ENCODE measurements around the gene TMEM43.

Gene TMEM43

DNA sequence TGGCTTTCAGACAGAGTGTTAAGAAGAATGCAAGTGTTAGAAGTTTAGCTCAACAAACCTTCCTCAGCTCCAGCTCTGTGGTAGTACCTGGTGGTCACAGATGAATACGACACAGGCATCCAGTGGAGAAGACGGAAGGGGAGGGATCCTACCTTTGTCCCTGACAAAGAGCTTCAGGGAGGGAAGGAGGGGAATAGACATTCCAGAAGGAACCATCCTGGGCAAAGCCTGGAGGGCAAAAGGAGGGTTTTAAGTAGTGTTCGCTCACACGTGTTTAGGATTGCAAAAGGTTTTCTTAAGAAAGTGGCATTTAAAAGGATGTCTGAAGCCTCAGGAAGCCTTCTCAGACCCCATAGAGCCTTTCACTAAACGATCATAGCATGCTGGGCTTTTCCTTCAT lies 3.0 kb upstream of the TMEM43 start:
- no peak for DNase-seq (ENCODE audit: low read depth in 1 of 2, low spot score in 1 of 2)

DNA sequence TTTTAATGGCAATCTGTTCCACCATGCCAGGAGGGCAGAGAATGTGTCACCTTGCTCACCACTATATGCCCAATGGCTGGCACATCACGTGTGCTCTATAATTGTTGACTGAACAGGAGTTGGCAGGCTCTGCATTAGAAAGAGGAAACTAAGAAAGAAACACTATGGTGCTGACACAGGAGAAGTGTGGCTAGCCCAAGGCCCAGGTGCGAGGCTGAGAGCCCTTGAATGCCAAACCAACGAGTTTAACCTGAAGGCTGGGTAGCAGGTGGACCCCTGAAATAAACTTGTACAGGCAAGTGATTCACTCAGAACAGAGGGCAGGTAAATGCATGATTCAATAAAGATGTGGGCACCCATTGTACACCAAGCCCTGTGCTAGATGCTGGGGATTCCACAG lies 2.6 kb upstream of the TMEM43 start:
- no peak for DNase-seq (ENCODE audit: low read depth in 1 of 2, low spot score in 1 of 2)

DNA sequence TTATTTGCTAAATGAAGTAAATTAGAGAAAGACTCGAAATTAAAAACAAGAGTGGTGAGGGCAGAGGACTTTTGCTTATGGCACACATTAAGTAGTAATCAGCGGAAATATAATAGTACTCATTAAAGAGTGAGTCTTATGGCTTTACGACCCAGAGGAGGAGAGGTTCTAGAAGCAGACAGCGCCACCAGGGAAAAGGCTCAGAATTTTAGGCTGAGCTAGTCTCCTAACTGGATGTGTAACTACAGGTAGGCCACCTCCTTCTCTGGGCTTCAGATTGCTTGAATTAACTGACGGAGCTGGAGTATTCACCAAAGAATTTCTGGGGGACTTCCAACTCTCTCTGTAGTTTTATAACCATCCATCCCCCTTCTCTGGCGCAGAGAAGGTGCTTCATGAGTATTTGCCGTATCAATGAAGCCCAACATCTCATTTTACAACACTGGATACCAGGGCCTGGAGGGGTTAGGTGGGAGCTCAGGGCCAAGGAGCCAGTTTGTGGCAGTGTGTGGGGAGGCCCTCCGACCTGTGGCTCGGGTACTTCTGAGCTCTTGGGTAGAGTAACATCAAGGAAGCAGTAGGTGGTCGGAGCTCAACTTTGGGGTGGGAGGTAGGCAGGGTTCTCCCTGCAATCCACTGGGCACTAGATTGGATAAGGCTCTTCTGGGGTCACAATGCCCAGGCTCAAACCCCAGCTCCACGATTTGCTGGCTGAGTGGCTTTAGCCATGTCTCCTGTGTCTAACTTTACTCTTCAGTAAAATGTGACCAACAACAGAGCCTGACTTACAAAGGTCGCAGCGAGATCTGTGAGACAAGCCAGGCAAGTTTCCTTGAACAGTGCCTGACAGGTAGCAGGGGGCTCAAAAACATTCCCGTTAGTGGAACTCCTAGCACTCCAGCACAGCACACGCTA lies 1.3 kb upstream of the TMEM43 start:
- DNase-seq (ENCODE audit: low read depth in 1 of 2, low spot score in 1 of 2), result no peak

DNA sequence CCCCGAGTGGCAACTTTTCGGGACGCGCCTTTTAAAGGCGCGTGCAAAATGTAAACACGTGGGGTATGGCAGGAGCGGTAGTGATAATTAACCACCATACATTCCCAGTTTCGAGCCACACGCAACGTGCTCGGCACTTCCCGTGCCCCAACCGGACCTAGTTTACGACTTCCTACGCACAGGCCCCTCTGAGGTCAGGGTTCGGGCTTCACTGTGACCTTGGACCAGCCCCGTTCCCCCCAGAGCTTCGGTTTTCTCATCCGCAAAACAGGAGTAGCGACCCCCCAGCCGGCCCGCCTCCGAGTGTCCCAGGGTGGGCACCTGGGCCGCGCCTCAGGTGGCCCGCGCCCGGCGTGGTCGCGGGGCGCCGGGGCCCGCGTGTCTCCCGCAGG lies 633 bp upstream of the TMEM43 start:
- DNase-seq (ENCODE audit: low read depth in 1 of 2, low spot score in 1 of 2), result peak; percentile 30 to 51

DNA sequence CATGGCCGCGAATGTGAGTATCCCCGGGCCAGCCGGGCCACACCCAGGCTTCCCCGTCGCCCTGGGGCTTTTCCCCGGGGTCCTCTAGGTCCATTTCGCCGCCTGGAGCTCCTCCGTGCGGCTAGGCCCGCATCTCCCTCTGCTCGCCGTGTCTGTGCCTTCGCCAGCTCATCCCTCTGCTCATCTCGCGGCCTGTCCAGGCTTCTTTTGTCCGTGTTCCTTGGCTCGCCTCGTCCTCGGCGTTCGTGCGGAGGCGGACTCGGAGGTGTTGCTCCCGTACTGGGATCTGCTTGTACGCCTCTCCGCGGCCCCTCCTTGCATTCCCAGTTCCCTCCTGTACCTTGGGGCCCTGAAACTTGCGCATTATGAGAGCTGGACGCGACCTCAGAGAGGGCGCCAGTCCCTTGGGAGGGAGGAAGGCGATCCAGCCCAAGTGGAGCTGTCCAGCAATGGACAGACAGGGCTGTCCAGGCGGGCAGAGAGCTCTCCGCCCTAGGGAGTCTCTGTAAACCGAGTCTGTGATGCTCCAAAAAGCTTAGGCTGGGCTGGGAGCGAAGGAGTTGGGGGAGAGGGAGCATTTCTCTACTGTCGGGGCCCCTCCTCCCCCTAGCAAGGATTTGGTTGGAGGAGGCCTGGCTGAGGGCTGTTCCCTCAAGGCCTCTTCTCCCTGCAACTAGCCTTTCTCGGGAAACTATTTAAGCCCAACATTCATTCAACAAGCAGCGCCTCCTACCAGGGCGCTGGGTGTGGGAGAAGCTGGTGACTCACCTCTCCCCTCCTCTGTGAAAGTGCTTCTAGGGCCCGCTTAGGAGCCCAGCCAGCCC lies 553 bp downstream of the TMEM43 start:
- DNase-seq (ENCODE audit: low read depth in 1 of 2, low spot score in 1 of 2), result peak; percentile 31 to 42

DNA sequence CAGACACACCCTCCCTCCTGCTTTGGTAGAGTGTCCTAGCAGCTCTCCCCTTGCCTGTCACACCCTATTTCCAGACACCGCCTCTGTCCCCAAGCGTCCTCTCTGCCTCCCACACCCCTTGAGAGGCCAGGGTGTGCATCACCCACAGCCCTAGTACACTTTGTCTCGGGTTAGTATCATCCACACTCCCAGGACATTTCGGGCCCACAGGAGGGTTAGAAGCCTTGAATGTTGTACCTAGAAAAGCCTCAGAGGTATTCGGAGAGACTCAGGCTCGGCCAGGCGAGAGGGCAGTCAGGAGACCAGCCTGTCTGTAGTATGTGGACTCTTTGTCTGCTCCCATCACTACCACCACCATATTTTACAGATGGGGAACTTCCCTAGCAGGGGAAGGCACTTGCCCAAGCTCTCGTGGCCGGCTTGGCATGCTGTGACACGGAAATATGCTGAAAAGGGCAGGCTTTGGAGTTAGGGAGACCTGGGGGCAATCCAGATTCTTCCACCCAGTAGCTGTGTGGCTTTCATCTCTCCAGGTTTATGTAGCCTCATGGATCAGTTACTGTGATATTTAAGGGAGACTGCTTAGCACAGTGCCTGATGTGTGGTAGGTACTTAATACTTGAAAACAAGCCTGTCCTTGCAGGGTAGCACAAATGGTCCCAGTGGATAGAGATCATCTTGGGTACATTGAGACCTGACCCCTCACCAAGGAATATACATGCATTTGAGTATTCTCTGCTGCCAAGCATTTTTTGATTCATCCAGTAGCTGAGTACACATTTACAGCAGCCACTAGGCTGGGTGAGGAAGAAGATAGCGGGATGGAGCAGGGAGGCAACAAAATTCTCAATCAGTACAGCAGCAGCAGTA lies 1.4 kb downstream of the TMEM43 start:
- DNase-seq (ENCODE audit: low read depth in 1 of 2, low spot score in 1 of 2), result no peak

DNA sequence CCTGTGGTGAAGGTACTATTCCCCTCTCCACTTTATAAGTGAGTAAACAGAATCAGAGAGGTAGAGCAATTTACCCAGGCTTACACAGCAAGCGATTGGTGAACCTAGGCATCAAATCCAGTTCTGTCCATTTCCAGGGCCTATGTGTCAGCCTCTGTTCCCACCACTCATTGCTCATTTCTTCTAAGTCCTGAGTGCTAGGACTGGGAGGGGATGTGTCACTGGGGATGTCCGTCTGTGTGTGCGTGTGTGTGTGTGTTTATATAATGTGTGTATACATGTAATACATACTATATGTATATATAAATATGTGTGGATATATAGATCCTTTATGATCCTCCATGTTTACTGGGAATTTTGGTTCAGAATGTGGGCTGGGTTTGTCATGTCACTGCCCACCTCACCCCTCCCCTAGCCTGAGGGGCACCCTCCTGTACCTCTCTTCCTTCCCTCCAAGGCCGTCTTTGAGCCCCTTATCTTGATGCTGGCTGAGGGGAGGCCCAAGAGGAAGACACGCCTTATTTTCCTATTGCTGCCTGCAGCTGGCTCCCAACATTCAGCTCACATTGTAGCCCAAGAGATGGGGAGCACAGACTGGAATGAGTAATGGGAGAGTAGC lies 2.1 kb downstream of the TMEM43 start:
- no peak for DNase-seq (ENCODE audit: low read depth in 1 of 2, low spot score in 1 of 2)

DNA sequence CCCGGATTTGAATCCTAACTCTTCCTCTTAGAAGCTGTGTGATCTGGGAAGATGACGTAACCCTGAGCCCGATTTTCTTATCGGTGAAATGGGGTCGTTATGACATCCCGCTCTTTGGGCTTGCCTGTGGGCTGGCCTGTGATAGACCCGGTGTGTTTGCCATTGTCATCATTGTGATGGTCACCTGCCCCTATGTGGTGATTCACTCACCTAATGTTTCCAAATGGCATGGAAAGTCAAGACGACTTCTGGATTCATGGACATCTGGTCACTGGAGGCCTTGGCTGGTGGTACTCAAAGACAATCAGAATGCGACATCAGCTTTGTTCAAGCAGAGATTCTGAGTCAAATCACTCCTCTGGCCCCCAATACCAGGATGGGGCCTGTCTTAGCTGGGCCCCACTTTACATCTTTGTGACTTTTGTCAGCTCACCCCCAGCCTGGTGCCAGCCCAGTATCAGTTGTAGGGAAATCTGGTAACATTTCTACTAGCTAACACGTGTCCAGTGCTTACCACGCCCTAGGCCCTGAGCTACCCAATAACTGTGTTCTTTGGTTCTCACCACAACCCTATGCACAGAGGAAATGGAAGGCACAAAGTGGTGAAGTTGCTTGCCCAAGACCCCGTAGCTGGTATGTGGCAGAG lies 2.8 kb downstream of the TMEM43 start:
- no peak for DNase-seq (ENCODE audit: low read depth in 1 of 2, low spot score in 1 of 2)

DNA sequence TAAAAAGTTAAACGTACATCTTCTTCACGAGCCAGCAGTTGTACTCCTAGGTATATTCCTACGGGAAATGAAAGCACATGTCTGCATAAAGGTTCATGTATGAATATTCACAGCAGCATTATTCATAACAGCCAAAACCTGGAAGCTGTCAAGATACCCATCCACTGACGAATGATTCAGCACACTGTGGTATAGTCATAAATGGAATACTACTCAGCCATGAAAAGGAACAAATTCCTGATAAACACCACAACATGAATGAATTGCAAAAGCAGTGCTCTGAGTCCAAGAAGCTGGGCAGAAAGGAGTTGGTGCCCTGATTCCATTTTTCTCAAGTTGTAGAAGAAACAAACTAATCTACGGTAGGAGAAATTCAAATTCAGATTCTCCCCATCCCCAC lies 3.9 kb downstream of the TMEM43 start:
- no peak for DNase-seq (ENCODE audit: low read depth in 1 of 2, low spot score in 1 of 2)

DNA sequence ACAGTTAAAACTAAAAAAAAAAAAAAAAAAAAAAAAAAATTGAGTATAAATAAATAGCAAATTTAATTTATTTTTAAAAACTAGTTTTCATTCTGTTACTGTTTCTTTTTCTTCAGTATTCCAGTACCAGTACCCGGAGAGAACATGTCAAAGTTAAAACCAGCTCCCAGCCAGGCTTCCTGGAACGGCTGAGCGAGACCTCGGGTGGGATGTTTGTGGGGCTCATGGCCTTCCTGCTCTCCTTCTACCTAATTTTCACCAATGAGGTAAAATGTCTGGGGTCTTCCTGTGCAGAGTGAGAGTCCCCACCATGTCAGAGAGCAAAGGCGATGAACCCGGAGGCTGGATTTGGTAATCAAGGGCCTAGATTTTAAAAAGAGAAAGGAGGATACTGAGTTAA lies 4.4 kb downstream of the TMEM43 start:
- DNase-seq (ENCODE audit: low read depth in 1 of 2, low spot score in 1 of 2), result no peak

DNA sequence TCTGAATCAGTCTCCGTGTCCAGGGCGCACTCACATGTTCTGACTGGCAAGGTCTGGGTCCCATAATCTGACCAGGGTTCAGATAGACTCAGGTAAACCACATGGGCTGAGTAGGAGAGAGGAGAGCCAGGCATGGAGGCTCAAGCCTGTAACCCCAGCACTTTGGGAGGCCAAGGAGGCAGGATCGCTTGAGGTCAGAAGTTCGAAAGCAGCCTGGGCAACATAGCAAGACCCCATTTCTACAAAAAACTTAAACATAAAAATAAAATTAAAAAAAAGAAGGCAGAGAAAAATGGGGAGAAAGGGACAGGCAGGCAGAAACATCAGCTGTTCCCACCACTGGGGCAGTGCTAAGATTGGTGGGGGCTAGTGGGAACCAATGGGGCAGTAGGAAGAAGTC lies 5.4 kb downstream of the TMEM43 start:
- no peak for DNase-seq (ENCODE audit: low read depth in 1 of 2, low spot score in 1 of 2)

DNA sequence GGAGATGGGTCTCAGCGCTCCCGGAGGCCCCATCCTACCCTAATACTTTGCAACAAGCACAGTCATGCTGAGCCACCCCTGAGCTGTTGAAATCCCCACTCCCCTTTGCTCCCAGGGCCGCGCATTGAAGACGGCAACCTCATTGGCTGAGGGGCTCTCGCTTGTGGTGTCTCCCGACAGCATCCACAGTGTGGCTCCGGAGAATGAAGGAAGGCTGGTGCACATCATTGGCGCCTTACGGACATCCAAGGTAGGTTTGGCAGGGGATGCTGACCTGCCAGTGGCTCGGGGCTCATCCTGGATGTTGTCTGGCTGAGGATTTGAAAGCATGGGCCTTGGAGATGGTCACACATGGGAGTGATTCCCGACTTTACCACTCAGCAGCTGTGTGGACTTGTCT lies 5.9 kb downstream of the TMEM43 start:
- no peak for DNase-seq (ENCODE audit: low read depth in 1 of 2, low spot score in 1 of 2)

DNA sequence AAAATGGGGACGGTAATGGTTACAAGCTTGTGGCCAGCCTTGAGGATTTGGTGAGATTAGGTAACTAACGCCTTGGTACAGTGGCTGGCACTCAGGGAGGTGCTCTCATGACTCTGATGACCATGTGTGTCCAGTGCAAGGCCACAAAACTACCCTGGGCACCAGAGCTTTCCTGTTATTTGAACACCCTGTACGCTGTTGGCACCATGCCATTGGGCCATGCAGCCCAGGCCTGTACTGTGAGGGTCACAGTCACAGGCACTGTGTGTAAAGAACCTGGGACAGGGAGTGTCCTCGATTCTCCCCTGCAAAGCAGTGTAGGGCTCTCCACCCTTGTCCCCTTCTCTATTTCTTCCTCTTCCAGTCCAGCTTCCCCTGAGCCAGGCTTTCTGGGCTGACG lies 6.3 kb downstream of the TMEM43 start:
- no peak for DNase-seq (ENCODE audit: low read depth in 1 of 2, low spot score in 1 of 2)

DNA sequence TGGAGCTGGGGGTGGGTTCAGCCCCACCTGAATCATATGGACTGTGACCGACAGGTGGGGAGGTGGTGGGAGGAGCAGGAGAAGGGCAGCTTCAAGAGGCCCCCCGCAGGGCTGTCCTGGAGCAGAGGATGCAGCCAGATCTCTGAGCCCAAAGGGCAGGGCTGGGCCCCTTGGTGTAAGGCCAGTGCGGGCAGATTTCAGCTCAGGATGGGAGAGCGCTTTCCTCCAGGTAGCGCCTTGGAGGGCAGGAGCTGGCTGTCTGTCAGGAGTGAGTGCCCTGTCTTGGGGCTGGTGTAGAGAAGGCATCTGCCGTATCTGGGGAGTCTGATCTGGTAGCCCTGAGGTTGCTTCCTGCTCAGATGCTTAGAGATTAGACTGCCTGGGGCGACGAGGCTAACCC lies 7.3 kb downstream of the TMEM43 start:
- DNase-seq (ENCODE audit: low read depth in 1 of 2, low spot score in 1 of 2), result no peak

DNA sequence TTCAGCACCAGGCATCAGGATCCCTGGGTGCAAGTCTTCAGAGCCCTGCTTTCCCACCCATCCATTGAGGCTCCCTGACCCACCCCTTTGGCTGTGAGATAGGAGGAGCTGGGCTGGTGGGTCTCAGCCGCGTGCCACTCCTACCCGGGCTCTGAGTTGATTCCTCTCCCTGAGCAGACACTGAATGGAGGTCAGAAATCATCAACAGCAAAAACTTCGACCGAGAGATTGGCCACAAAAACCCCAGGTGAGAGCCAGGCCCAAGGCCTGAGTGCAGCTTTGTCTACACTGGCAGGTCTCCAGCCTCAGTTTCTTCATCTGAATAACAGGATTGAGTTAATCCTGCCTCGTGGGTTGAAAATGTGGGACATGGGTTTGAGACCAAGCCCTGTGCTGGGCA lies 7.8 kb downstream of the TMEM43 start:
- DNase-seq (ENCODE audit: low read depth in 1 of 2, low spot score in 1 of 2), result no peak

DNA sequence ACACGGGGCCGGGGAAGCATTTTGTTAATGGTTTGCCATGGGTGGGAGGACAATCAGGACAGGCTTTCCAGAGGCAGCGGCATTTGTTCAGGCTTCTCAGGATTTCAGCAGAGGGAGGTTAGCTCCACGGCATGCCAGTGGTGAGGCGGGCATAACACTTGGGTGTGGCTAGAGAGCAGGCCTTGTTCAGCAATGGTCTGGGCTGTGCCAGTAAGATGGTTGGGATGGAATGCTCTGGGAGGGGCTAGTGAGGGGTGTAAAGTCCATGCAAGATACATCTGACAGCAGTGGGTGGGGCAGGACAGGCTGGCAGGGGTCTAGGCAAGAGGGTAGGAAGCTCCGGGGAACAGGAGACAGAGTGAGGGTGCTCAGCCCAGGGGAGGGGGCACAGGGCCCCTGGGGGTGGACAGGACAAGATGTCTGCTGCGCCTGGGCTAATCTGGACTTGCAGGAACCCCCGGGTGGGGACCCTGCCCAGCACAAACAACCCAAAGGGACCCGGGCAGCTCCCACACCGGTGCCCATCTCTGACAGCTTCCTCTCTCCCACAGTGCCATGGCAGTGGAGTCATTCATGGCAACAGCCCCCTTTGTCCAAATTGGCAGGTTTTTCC lies 8.4 kb downstream of the TMEM43 start:
- no peak for DNase-seq (ENCODE audit: low read depth in 1 of 2, low spot score in 1 of 2)

DNA sequence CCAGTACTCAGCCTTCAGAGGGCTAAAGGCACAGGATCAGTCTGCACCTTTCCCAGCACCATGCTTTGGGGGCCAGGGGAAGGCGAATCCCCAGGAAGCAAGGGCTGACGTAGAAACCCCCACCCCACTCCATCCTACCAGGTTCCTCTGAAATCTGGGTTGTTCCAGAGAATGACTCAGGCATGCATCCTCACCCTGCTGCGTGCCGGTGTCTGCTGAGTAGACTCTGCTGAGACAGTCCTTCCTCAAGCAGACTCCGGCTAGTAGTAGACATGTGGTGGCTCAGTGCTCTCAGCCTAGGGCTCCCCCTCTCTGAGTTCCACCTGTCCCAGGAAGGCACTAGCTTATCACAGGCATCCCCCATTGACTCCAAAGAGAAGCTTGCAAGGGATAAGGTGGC lies 9.0 kb downstream of the TMEM43 start:
- DNase-seq (ENCODE audit: low read depth in 1 of 2, low spot score in 1 of 2), result no peak

DNA sequence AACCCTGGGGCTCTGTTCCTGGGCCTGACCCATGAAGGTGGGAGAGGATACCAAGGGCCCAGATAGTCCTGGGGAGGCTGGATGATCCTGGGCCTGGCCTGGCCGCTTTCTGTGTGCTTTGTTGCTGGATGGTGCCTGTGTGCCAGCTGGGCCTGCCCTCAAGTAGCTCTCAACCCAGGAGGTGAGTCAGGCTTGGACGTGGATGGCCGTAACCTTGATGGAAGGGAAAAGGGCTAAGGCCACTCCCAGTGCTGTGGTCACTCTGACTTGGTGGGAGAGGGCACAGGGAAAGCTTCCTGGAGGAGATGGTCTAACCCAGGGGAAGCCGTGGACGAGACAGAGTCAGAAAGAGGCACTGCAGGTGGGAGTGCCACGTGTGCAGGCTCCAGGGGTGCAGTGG lies 9.4 kb downstream of the TMEM43 start:
- no peak for DNase-seq (ENCODE audit: low read depth in 1 of 2, low spot score in 1 of 2)

DNA sequence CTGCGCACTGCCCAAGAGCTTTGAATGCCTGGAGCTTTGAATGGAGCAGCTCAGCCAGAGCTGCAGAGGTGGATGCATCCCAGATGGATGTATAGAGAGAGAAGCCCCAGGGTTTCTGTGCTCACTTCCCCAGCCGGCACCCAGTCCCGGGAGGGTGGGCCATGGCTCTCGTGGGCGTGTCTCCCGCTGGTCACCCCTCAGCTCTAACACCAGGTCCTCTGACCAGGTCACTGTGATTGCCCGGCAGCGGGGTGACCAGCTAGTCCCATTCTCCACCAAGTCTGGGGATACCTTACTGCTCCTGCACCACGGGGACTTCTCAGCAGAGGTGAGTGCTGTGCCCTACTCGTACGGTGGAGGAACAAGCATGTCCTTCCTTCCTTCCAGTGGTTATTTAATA lies 10.7 kb downstream of the TMEM43 start:
- DNase-seq (ENCODE audit: low read depth in 1 of 2, low spot score in 1 of 2), result no peak

DNA sequence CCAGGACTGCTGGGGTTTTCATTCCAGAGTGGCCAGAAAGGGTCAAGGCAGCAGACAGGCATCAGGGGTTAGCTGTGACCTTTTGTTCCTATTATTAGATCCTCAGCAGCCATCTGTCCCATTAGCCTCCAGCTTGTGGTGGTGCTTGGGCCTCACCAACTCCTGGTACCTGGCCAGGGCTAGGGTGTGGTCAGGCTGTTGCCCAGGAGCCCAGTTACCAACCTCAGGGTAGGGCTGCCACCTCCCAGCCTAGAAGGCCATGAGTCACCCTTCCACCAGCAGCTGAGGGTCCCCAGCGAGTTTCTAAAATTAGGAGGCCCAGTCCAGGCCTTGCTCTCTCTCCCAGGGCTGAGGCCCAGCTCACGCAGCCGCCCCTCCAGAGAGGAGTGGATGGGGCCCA lies 12.2 kb downstream of the TMEM43 start:
- DNase-seq (ENCODE audit: low read depth in 1 of 2, low spot score in 1 of 2), result no peak

All from stimulated activated CD4-positive, alpha-beta T cell treated with anti-CD3 and anti-CD28 coated beads, Interleukin-15, amount 100 ng/mL, for 1 hour (primary cell).